ENCODE measurements around the gene IMPDH1.

IMPDH1 gene

GRCh38 chr7:128407751-128408708 lies 1.8 kb downstream of the IMPDH1 start:
- peak overlapping the region; percentile 61 for H3K4me3 ChIP-seq (ENCODE audit: low read depth, low read length)
- DNase-seq (ENCODE audit: low read depth), result no peak

- DNase-seq (ENCODE audit: low read depth), result no peak
- no peak overlapping the region for H3K4me3 ChIP-seq (ENCODE audit: low read depth, low read length)
Measured at GRCh38 chr7:128407233-128407589, 2.6 kb downstream of the IMPDH1 start.

GRCh38 chr7:128406314-128407232 lies 3.2 kb downstream of the IMPDH1 start:
- no peak overlapping the region for H3K4me3 ChIP-seq (ENCODE audit: low read depth, low read length)
- DNase-seq (ENCODE audit: low read depth), result no peak

GRCh38 chr7:128405471-128406313 lies 4.1 kb downstream of the IMPDH1 start:
- DNase-seq (ENCODE audit: low read depth), result no peak
- peak overlapping the region; percentile 79 for H3K4me3 ChIP-seq (ENCODE audit: low read depth, low read length)

GRCh38 chr7:128404886-128405470 lies 4.8 kb downstream of the IMPDH1 start:
- H3K4me3 ChIP-seq (ENCODE audit: low read depth, low read length), result peak overlapping the region; percentile 79
- DNase-seq (ENCODE audit: low read depth), result no peak

- peak overlapping the region; percentile 79 for H3K4me3 ChIP-seq (ENCODE audit: low read depth, low read length)
- no peak for DNase-seq (ENCODE audit: low read depth)
Measured at GRCh38 chr7:128404143-128404681, 5.6 kb downstream of the IMPDH1 start.

- DNase-seq (ENCODE audit: low read depth), result no peak
- H3K4me3 ChIP-seq (ENCODE audit: low read depth, low read length), result no peak overlapping the region
Measured at GRCh38 chr7:128403676-128404075, 6.1 kb downstream of the IMPDH1 start.

- no peak for DNase-seq (ENCODE audit: low read depth)
- H3K4me3 ChIP-seq (ENCODE audit: low read depth, low read length), result no peak overlapping the region
Measured at GRCh38 chr7:128402356-128402755, 7.4 kb downstream of the IMPDH1 start.

GRCh38 chr7:128400566-128400965 lies 9.2 kb downstream of the IMPDH1 start:
- H3K4me3 ChIP-seq (ENCODE audit: low read depth, low read length), result no peak overlapping the region
- DNase-seq (ENCODE audit: low read depth), result no peak

- DNase-seq (ENCODE audit: low read depth), result no peak
- no peak overlapping the region for H3K4me3 ChIP-seq (ENCODE audit: low read depth, low read length)
Measured at GRCh38 chr7:128399991-128400390, 9.8 kb downstream of the IMPDH1 start.

DNA sequence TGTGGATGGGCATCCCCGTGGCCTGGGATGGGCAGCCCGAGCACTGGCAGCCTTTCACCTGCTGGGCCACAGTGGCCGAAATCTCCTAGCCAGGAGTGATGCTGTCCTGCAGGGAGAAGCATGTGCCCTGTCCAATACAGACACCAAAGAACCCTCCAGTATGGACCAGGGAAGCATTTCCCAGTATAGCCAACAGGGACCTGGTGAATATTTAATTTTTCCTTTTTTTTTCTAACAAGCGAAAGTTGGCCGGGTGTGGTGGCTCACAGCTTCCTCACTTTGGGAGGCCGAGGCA lies 11.0 kb downstream of the IMPDH1 start:
- no peak overlapping the region for H3K4me3 ChIP-seq (ENCODE audit: low read depth, low read length)
- no peak for DNase-seq (ENCODE audit: low read depth)

DNA sequence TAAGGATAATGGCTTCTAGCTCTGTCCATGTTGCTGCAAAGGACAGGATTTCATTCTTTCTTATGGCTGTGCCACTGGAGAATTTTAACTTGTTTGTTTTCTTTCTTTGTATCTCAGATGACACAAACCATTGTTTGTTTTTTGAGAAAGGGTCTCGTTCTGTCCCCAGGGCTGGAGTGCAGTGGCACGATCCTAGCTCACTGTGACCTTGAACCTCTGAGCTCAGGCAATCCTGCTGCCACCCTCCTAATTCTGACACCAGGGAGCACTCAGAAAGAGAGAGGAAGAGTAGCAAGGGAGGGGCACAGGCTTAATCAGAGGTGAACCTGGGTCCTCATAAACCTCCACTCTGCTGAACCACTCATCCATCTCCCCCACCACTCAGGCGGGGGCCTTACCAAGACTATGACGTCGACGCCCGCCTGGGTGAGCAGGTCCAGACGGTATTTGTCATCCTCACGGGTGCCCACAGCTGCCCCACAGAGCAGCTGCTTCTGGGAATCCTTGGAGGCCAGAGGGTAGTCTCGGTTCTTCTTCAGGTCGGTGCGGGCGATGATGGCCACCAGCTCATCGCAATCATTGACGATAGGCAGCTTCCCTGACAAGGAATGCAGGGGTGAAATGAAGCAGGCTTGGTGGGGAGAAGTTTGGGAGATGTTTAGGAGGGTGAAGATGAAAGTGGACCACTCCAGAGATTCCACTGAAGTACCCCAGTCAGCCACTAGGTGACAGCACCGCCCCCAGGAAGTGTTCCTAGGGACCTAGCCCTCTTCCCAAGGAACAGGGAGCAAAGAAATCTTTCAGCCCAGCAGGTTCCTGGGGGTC lies 11.6 kb downstream of the IMPDH1 start:
- DNase-seq (ENCODE audit: low read depth), result no peak
- H3K4me3 ChIP-seq (ENCODE audit: low read depth, low read length), result no peak overlapping the region

- no peak for DNase-seq (ENCODE audit: low read depth)
- H3K4me3 ChIP-seq (ENCODE audit: low read depth, low read length), result no peak overlapping the region
Measured at GRCh38 chr7:128396357-128396756, 13.4 kb downstream of the IMPDH1 start.

DNA sequence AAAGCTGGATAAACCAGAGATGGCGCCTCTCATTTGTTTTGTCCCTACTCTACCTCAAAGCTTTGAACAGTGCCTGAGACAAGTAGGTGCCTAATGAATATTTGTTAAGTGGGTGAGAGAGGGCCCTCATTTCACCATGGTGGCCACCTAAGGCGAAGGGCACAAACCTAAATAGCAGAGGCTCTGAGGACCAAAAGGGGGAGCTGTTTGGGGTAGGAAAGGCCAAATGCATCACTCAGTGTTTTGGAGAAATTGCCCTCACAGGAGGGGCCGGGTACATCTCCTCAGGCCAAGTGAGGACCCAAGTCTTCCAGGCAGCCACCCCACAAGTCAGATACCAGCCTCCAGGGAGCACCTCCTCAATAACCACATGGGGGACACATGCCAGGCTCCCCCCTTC lies 14.0 kb downstream of the IMPDH1 start:
- no peak overlapping the region for H3K4me3 ChIP-seq (ENCODE audit: low read depth, low read length)
- no peak for DNase-seq (ENCODE audit: low read depth)

DNA sequence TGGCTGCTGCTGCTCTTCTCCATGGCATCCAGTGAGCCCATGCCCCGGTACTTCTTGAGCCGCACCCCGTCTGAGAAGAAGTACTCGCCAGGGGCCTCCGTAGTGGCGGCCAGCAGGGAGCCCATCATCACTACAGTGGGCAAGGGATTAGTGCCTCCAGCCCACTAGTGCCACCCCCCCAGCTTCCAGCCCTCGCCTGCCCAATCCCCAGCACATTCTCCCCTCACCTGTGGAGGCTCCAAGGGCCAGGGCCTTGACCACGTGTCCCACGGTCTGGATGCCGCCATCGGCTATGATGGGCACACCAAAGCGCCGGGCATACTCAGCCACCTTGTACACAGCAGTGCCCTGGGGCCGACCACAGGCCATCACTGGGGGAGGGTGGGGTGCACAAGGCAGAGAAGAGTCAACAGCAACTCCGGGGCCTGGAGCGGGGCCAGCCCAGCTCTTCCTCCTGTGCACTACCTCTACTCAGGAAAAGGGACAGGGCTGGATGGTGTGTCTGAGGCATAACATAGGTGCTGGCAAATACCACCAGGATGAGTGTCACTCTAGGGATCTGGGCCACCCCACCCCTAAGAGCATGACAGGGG lies 14.8 kb downstream of the IMPDH1 start:
- no peak for DNase-seq (ENCODE audit: low read depth)
- no peak overlapping the region for H3K4me3 ChIP-seq (ENCODE audit: low read depth, low read length)

- H3K4me3 ChIP-seq (ENCODE audit: low read depth, low read length), result no peak overlapping the region
- DNase-seq (ENCODE audit: low read depth), result no peak
Measured at GRCh38 chr7:128393526-128394330, 16.1 kb downstream of the IMPDH1 start.
